22Rv1 (cell line): ENCODE data around the gene FGFR2.
"Not testable (repeated sequence)": the region's sequence is repeated elsewhere in the genome, so short reads cannot be mapped to it uniquely, and the experiment has no call there.

ENCODE experiments used
- CTCF ChIP-seq: fragments of 450-650 bp; IDR thresholded peaks from 2 replicates; pipeline ENCODE4 v1.5.1; 2017; ENCODE audit warnings: mild to moderate bottlenecking
- ZFX ChIP-seq: fragments of 450-650 bp; IDR thresholded peaks from 2 replicates; pipeline ENCODE4 v1.6.1; 2017; ENCODE audit warnings: antibody characterized with exemption, borderline replicate concordance

GRCh38 chr10:121554916-121555315 is 43.3 kb downstream of the FGFR2 start:
- TF ChIP-seq CTCF, ZFX: not testable (repeated sequence)
